Measurements from ENCODE around the gene COX7C.
"Not testable (repeated sequence)": the region's sequence is repeated elsewhere in the genome, so short reads cannot be mapped to it uniquely, and the experiment has no call there.

Gene COX7C, protein sequence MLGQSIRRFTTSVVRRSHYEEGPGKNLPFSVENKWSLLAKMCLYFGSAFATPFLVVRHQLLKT

GRCh38 chr5:86617756-86618576 lies at the start of gene COX7C:
Gene COX7C, plus strand, starts transcription at chr5:86617941. Its CDS starts 115 bp downstream, at chr5:86618056.
- peak; percentile 92 for DNase-seq

GRCh38 chr5:86569522-86570426 lies 48.0 kb upstream of the COX7C start:
- not testable (repeated sequence) for DNase-seq

DNA sequence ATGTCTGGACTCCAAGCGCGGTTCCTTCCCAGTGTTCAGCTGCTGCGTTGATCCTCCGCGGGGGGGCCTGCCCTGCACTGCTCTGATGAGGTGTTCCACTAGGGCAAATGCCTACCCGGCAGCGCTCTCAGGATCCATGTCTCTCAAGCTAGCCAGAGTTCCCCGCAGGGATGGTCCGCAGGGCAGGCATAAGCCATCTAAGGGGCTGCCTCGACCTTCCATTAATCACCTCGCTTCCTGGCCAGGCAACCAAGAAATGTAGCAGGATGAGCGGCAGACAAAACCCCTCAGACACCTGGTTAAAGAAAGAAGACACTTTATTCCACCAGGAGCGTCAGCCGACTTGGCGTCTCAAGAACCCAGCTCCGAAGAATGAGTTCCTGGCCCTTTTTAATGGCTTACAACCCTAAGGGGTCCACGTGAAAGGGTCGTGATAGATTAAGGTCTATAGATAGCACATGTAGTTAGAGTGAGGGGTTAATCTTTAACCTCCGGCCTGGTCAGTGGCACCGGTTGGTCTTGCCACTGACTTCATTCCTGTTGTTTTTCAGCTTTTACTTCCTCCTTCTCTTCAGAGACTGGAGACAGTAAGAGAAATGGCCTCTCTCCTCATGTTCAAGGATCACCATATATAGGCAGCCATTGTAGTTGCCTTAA lies 47.2 kb upstream of the COX7C start:
- DNase-seq, result no peak

GRCh38 chr5:86571109-86571508 lies 46.6 kb upstream of the COX7C start:
- DNase-seq, result not testable (repeated sequence)

DNA sequence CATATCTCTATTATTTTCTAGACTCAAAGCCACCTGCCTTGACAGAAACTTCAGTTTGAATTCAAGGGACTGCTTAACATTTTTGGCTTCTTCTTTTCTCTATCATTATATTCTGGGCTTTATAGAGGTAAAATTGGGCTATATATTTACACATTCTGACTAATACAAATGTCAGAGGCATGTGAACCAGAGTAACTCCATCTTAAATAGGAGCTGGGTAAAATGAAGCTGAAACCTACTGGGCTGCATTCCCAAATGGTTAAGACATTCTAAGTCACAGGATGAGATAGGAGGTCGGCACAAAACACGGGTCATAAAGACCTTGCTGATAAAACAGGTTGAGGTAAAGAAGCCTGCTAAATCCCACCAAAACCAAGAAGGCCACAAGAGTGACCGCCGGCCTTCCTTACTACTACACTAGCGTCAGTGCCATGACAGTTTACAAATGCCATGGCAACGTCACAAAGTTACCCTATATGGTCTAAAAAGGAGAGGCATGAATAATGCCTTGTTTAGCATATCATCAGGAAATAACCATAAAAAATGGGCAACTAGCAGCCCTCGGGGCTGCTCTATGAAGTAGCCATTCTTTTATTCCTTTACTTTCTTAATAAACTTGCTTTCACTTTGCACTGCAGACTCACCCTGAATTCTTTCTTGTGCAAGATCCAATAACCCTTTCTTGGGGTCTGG lies 44.8 kb upstream of the COX7C start:
- no peak for DNase-seq

- DNase-seq, result no peak
Measured at GRCh38 chr5:86579502-86579901, 38.2 kb upstream of the COX7C start.

DNA sequence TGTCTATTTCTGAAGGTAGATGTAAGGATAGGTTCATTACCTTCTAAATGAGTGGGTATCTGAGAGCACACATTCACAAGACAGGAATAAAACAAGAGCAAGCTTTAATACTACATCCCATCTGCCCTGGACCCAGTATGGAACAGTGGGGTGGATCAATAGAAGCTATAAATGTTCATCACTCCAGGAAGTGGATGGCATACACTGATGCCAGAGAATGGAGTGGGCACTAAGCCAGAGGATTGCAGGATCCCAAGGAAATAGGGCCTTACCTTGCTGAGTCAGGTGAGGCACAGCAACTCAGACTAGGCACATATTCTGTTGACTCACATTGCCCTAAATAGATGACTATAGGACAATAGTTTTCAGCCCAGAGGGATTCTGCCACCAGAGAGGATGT lies 21.3 kb upstream of the COX7C start:
- DNase-seq, result no peak

DNA sequence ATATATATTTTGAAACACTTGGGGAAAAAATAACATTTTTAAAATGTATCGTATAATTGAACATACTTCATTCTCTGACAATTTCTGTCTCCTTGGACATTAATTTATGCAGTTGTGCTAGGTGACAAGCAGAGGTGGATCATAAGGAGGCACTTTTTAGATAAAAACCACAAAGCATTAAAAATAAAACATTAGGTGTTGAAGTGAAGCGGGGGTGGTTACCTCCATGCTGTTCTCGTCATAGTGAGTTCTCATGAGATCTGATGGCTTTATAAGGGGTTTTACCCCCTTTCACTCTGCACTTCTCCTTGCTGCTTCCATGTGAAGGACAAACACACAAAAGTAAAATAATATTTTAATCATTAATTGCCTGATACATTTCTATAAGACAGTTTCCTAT lies 11.9 kb upstream of the COX7C start:
- no peak for DNase-seq

- DNase-seq, result no peak
Measured at GRCh38 chr5:86613455-86613854, 4.3 kb upstream of the COX7C start.

GRCh38 chr5:86617309-86617755 lies 409 bp upstream of the COX7C start:
- no peak for DNase-seq

- no peak for DNase-seq
Measured at GRCh38 chr5:86623785-86624483, 6.2 kb downstream of the COX7C start.

DNA sequence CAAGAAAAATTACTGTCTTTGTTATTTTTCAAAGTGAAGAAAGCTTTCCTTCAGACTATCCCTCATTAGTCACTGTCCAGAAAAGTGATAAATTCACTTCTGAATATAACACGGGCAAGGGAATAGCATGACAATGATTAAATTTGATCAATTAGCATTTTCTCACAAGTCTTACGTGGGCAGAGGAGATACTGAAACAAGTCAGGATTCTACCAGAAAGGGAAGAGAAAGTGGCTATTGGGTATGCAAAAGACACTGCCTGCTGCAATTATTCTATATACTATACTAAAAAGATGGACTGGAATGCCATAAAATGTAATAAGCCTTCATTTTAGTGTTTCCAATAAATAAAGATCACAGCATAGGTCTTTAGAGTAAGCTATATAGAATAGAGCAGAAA lies 7.4 kb downstream of the COX7C start:
- no peak for DNase-seq

DNA sequence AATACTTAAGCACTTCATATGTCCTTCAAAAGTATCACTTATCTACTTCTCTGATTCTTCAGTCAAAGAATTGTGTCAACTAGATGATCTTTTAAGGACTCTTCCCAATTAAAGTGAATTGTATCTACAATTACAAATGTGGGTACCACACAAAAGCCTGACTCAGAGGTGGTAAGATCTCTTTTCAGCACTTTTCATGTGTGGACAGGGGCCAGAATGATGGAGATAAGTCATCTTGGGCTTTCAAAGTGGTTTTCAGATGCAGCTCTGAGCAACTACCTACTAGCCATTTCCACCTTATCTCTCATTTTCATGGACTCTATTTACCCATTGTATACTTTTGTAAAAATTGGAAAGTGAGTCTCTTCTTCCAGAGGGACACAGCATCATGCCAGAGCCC lies 8.4 kb downstream of the COX7C start:
- no peak for DNase-seq

DNA sequence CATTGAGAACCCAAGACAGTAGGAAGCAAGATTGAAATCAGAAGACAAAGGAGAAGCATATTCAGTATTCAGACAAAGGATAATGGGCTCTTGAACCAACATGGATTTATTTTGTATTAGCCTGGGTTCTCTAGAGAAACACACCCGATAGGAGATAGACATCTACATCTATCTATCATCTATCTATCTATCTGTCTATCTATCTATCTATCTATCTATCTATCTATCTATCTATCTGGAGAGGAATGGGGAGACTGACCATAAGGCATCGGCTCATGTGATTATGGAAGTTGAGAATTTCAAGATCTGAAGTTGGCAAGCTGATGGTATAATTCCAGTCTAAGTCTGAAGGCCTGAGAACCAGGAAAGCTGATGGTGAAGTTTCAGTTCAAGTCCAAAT lies 13.4 kb downstream of the COX7C start:
- no peak for DNase-seq

GRCh38 chr5:86640998-86641397 lies 23.3 kb downstream of the COX7C start:
- DNase-seq, result no peak

GRCh38 chr5:86644843-86645242 lies 27.1 kb downstream of the COX7C start:
- DNase-seq, result no peak

GRCh38 chr5:86645885-86646284 lies 28.1 kb downstream of the COX7C start:
- no peak for DNase-seq

GRCh38 chr5:86646671-86647070 lies 28.9 kb downstream of the COX7C start:
- DNase-seq, result no peak

GRCh38 chr5:86649832-86650505 lies 32.2 kb downstream of the COX7C start:
- no peak for DNase-seq

DNA sequence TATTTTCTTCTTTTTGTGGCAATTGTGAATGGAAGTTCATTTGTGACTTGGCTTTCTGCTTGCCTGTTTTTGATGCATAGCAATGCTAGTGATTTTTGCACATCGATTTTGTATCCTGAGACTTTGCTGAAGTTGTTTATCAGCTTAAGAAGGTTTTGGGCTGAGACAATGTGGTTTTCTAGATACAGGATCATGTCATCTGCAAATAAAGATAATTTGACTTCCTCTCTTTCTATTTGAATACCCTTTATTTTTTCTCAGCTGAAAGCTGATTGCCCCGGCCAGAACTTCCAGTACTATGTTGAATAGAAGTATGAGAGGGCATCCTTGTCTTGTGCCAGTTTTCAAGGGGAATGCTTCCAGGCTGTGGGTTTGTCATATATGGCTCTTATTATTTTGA lies 43.0 kb downstream of the COX7C start:
- not testable (repeated sequence) for DNase-seq

- DNase-seq, result no peak
Measured at GRCh38 chr5:86664173-86664572, 46.4 kb downstream of the COX7C start.

All from NCI-H1417 treated with DMSO at 0.1 percent for 48 hours (cell line).